ENCODE data around the gene CNTNAP2.

CNTNAP2 gene

DNA sequence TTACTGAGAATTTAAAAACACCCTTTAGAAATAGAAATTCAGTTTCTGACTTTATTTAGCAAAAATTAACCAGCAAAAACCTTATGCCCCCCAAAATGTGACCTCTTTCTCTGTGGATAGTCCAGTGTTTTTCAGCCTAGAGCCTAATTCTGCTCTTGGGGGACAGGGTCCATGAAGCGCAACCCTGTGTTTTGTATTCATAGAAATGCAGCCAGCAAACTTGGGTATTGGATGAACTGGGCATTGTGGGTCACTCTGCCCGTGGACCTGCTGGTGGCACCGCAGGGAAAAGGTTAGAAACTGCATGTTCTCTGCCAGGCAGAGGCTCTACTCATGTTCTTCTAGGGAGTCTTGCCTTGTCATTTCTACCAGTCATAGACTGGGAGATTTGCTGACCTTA is 1686.5 kb downstream of the CNTNAP2 start:
- Histone ChIP-seq H3K9ac (ENCODE audit: insufficient read length) (no peak overlapping the region), H3K27ac (no peak overlapping the region), H3K4me3 (no peak overlapping the region), H3K9me3 (ENCODE audit: low read depth, low read length) (no peaks in the 10 kb centered on the region), H3K36me3 (ENCODE audit: insufficient read depth, low read length) (no peaks in the 10 kb centered on the region)
- DNase-seq (ENCODE audit: low read depth, low spot score): no peak
- TF ChIP-seq POLR2AphosphoS5 (IDR thresholded peaks at IDR 0.05; ENCODE audit: borderline replicate concordance, low read depth, low read length): no peak
- TF ChIP-seq EZH2 (IDR thresholded peaks at IDR 0.05): no peak

DNA sequence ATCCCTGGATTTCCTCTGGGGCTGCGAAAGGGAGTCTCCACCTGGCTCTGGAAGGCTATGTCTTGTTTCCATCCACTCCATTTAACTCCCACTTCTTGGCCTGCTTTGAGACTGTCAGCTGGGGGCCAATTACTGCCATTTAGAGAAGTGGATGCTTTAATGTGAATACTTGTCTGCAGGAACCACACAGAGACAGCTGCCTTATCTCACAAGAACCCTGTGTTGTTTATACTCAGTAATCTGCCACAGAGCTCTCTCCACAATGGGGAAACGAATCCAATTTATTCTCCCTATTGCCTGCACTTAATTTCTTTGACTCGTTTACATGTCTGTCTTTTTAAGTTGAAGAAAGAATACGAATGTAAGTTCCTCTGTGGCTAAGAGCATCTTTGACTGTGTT is 1687.0 kb downstream of the CNTNAP2 start:
- H3K27ac ChIP-seq: no peak overlapping the region
- no peaks in the 10 kb centered on the region for H3K36me3 ChIP-seq (ENCODE audit: insufficient read depth, low read length)
- no peak overlapping the region for H3K4me3 ChIP-seq
- H3K9ac ChIP-seq (ENCODE audit: insufficient read length): no peak overlapping the region
- H3K9me3 ChIP-seq (ENCODE audit: low read depth, low read length): no peaks in the 10 kb centered on the region
- TF ChIP-seq POLR2AphosphoS5 (IDR thresholded peaks at IDR 0.05; ENCODE audit: borderline replicate concordance, low read depth, low read length) (peak; percentile 22; the same call in 1 of the 2 replicates), EZH2 (IDR thresholded peaks at IDR 0.05) (no peak), FOXP2 (optimal IDR thresholded peaks at IDR 0.05; ENCODE audit: control extremely low read depth, extremely low read length, insufficient read depth) (peak; percentile 55)
- peak; percentile 81 for DNase-seq (ENCODE audit: low read depth, low spot score)

DNA sequence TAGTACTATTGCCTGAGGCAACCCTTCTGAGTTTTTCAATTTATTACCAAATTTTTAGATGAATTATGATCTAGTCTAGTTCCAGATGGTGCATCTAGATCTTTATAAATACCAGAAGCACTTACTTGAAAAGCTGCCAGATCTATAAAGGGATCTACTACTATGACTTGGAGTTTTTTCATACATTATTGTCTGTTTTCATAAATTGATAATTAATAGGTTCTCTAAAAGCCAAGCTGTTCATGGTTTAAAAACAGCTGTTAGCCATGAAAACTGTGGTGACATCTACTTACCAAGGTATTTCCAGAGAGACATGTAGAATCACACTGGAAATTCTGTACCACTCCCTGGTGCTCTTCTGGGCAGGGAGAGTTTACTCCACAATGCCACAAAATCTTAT is 1687.4 kb downstream of the CNTNAP2 start:
- H3K36me3 ChIP-seq (ENCODE audit: insufficient read depth, low read length): no peaks in the 10 kb centered on the region
- DNase-seq (ENCODE audit: low read depth, low spot score): no peak

DNA sequence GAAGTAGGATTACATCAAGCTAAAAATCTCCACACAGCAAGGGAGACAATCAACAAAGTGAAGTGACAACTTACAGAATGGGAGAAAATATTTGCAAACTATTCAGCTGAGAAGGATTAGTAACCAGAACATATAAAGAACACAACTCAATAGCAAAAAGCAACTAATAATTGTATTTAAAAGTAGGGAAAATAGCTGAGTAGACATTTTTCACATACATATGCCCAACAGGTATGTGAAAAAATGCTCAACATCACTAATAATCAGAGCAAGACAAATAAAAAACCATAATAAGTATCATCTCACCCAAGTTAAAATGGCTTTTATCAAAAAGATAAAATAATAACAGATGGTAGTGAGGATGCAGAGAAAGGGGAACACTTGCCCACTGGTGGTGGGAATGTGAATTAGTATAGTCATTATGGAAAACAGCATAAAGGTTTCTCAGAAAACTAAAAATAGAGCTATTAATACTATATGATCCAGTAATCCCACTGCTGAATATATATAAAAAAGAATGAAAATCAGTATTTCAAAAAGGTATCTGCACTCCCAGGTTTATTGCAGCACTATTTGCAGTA is 1689.5 kb downstream of the CNTNAP2 start:
- no peaks in the 10 kb centered on the region for H3K9me3 ChIP-seq (ENCODE audit: low read depth, low read length)
- TF ChIP-seq POLR2AphosphoS5 (IDR thresholded peaks at IDR 0.05; ENCODE audit: borderline replicate concordance, low read depth, low read length) (no peak), FOXP2 (optimal IDR thresholded peaks at IDR 0.05; ENCODE audit: control extremely low read depth, extremely low read length, insufficient read depth) (no peak), EZH2 (IDR thresholded peaks at IDR 0.05) (no peak)
- H3K36me3 ChIP-seq (ENCODE audit: insufficient read depth, low read length): no peaks in the 10 kb centered on the region
- no peak overlapping the region for H3K9ac ChIP-seq (ENCODE audit: insufficient read length)
- DNase-seq (ENCODE audit: low read depth, low spot score): no peak
- no peak overlapping the region for H3K4me3 ChIP-seq
- H3K27ac ChIP-seq: no peak overlapping the region

More for the DNA sequence above, 1687.4 kb downstream of the CNTNAP2 start:
- Histone ChIP-seq H3K9me3 (ENCODE audit: low read depth, low read length) (no peaks in the 10 kb centered on the region), H3K9ac (ENCODE audit: insufficient read length) (no peak overlapping the region), H3K4me3 (no peak overlapping the region), H3K27ac (no peak overlapping the region)
- TF ChIP-seq POLR2AphosphoS5 (IDR thresholded peaks at IDR 0.05; ENCODE audit: borderline replicate concordance, low read depth, low read length) (no peak; the same call in 1 of the 2 replicates), FOXP2 (optimal IDR thresholded peaks at IDR 0.05; ENCODE audit: control extremely low read depth, extremely low read length, insufficient read depth) (no peak), EZH2 (IDR thresholded peaks at IDR 0.05) (no peak)

DNA sequence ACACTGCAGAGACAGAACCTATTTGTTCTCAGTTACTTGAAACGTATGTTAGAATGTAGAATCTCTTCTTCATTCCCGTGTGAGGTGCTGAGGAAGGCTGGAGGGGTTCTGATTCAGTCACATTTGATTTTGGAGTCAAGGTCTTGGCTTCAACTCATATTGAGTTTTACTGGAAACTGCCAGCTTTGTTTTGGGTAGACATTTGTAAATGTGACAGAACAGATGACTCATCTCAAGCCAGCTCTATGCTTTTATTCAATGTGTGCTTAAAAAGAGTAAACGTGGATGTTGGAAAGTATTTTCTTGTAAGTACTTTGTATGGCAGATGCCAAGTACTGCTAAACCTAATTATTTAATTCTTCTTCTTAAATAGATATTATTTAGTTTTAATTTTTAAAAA is 1693.2 kb downstream of the CNTNAP2 start:
- no peak for DNase-seq (ENCODE audit: low read depth, low spot score)
- no peak overlapping the region for H3K9ac ChIP-seq (ENCODE audit: insufficient read length)
- no peaks in the 10 kb centered on the region for H3K36me3 ChIP-seq (ENCODE audit: insufficient read depth, low read length)
- no peaks in the 10 kb centered on the region for H3K9me3 ChIP-seq (ENCODE audit: low read depth, low read length)
- no peak overlapping the region for H3K4me3 ChIP-seq
- no peak for TF ChIP-seq POLR2AphosphoS5 (IDR thresholded peaks at IDR 0.05; ENCODE audit: borderline replicate concordance, low read depth, low read length)
- no peak for TF ChIP-seq EZH2 (IDR thresholded peaks at IDR 0.05)
- no peak for TF ChIP-seq FOXP2 (optimal IDR thresholded peaks at IDR 0.05; ENCODE audit: control extremely low read depth, extremely low read length, insufficient read depth)
- no peak overlapping the region for H3K27ac ChIP-seq

DNA sequence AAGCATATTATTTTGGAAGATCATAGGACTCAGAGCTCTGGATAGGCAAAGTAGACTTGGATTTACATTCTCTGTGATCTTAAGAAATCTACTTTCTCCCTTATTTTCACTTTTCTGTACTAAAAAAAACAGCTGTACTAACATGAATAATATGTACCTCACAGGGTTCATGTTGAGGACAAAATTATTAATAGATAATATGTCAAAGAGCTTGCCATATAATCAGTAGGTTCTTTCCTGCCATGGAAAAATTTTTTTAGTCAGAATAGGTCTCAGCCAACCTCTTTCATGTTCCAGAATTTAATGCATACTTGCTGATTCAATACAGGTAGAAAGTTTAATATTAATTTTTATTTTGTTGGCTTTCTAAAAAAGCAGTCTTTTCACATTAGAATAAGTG is 1693.7 kb downstream of the CNTNAP2 start:
- no peaks in the 10 kb centered on the region for H3K9me3 ChIP-seq (ENCODE audit: low read depth, low read length)
- no peak overlapping the region for H3K9ac ChIP-seq (ENCODE audit: insufficient read length)
- no peak for TF ChIP-seq EZH2 (IDR thresholded peaks at IDR 0.05)
- no peak for TF ChIP-seq POLR2AphosphoS5 (IDR thresholded peaks at IDR 0.05; ENCODE audit: borderline replicate concordance, low read depth, low read length)
- no peak for TF ChIP-seq FOXP2 (optimal IDR thresholded peaks at IDR 0.05; ENCODE audit: control extremely low read depth, extremely low read length, insufficient read depth)
- no peak overlapping the region for H3K4me3 ChIP-seq
- H3K27ac ChIP-seq: no peak overlapping the region
- DNase-seq (ENCODE audit: low read depth, low spot score): no peak
- H3K36me3 ChIP-seq (ENCODE audit: insufficient read depth, low read length): no peaks in the 10 kb centered on the region

DNA sequence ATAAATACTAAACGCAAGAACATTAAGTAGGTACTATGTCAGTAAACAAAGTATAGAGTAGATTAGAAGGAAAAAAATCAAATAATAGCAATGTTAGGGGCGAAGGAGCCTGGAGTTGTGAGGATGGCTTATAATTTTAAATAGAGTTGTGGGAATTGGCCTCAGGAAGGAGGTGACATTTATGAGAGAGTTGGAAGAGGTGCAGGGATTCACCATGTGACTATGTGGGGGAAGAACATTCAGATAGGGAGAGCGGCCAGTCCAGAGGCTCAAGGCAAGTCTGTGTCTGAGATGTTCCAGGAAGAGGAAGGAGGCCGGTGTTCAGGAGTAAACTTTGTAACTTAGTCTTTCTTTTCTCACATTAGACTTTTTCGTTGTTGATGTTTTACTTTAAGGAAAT is 1695.3 kb downstream of the CNTNAP2 start:
- Histone ChIP-seq H3K36me3 (ENCODE audit: insufficient read depth, low read length) (no peaks in the 10 kb centered on the region), H3K9ac (ENCODE audit: insufficient read length) (no peak overlapping the region), H3K4me3 (no peak overlapping the region), H3K27ac (no peak overlapping the region), H3K9me3 (ENCODE audit: low read depth, low read length) (no peaks in the 10 kb centered on the region)
- DNase-seq (ENCODE audit: low read depth, low spot score): no peak
- no peak for TF ChIP-seq POLR2AphosphoS5 (IDR thresholded peaks at IDR 0.05; ENCODE audit: borderline replicate concordance, low read depth, low read length)
- no peak for TF ChIP-seq FOXP2 (optimal IDR thresholded peaks at IDR 0.05; ENCODE audit: control extremely low read depth, extremely low read length, insufficient read depth)
- no peak for TF ChIP-seq EZH2 (IDR thresholded peaks at IDR 0.05)

DNA sequence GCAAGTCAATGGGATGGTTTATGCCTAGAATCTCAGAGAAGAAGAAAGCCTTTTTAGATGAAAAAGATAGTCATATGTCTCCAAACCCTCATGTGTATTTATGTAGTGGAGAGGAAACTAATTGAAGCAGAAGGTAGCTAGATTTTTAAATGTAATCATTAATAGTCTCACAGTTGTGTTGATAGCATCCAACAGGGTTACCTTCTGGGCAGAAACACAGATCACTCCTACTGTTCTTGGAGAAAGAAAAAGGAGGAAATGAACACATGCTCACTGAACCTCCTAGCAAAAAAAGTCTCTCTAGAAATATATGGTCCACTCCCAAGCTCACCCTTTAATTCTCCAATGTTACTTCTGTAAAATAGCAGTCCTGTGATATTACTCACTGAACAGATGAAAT is 1696.7 kb downstream of the CNTNAP2 start:
- Histone ChIP-seq H3K4me3 (no peak overlapping the region), H3K9ac (ENCODE audit: insufficient read length) (no peak overlapping the region), H3K36me3 (ENCODE audit: insufficient read depth, low read length) (no peaks in the 10 kb centered on the region), H3K9me3 (ENCODE audit: low read depth, low read length) (no peaks in the 10 kb centered on the region), H3K27ac (no peak overlapping the region)
- TF ChIP-seq FOXP2 (optimal IDR thresholded peaks at IDR 0.05; ENCODE audit: control extremely low read depth, extremely low read length, insufficient read depth): no peak
- TF ChIP-seq EZH2 (IDR thresholded peaks at IDR 0.05): no peak
- no peak for TF ChIP-seq POLR2AphosphoS5 (IDR thresholded peaks at IDR 0.05; ENCODE audit: borderline replicate concordance, low read depth, low read length)
- no peak for DNase-seq (ENCODE audit: low read depth, low spot score)

DNA sequence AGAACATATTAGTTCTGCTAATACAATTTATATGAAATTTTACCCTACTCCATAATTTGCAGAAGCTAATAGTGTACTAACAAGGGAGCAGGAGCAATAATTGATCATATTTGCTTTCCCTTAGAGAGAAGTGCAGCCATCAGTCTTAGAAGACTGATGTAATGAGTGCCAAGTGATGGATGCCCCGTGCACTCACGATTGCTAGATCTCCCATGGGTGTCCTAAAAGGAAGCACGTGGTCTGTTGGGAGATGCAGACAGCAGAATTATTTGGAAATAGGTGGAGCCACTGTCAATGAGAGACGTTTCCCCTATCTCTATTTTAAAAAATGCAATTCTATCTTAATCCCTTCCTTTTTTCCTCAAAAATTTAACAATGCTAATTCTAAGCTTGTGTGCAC is 1701.7 kb downstream of the CNTNAP2 start:
- Histone ChIP-seq H3K9ac (ENCODE audit: insufficient read length) (no peak overlapping the region), H3K9me3 (ENCODE audit: low read depth, low read length) (no peaks in the 10 kb centered on the region), H3K4me3 (no peak overlapping the region), H3K36me3 (ENCODE audit: insufficient read depth, low read length) (no peaks in the 10 kb centered on the region), H3K27ac (no peak overlapping the region)
- DNase-seq (ENCODE audit: low read depth, low spot score): no peak
- TF ChIP-seq EZH2 (IDR thresholded peaks at IDR 0.05) (no peak), POLR2AphosphoS5 (IDR thresholded peaks at IDR 0.05; ENCODE audit: borderline replicate concordance, low read depth, low read length) (no peak), FOXP2 (optimal IDR thresholded peaks at IDR 0.05; ENCODE audit: control extremely low read depth, extremely low read length, insufficient read depth) (no peak)
